AG09319 (cell line): ENCODE measurements around the gene RBM38.

ENCODE experiments used
- DNase-seq: peaks from one replicate; pipeline ENCODE4 v3.0.0-alpha.2; 2010; ENCODE audit warnings: low read depth; ENCODE audit errors: extremely low read depth
- CTCF ChIP-seq: IDR thresholded peaks from 2 replicates; pipeline ENCODE4 v1.5.1; 2011; ENCODE audit warnings: low read depth, mild to moderate bottlenecking, inconsistent platforms, low read length, moderate library complexity

RBM38 gene

DNA sequence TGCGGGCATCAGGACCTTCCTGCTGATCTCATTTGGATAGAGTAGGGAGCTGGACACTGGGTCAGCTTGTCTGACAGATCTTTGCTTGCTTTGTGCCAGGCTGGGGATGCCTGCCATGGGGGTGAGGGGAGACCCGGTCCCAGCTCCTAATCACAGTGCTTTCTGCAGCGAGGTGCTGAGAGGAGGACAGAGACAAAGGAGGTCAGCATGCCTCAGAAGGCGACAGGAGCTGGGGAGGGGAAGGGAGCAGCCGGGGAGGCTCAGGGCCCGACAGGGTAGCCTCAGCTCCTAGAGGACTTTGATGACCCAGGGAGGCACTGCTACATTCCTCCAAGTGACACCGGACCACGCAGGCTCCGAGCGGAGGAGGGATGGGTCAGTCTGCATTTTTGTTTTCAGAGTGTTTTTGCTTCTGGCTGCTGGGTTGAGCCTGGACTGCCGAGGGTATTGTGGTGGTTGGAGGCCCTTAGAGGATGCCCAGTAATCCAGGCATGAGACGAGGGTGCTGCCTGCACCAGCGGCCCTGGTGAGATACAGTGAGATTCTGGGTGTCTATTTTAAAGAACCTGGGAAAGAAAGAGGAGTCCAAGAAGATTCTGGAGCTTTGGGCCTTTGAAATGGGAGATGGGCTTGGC is 7.8 kb downstream of the RBM38 start:
- TF ChIP-seq CTCF = no peak
- DNase-seq = no peak

DNA sequence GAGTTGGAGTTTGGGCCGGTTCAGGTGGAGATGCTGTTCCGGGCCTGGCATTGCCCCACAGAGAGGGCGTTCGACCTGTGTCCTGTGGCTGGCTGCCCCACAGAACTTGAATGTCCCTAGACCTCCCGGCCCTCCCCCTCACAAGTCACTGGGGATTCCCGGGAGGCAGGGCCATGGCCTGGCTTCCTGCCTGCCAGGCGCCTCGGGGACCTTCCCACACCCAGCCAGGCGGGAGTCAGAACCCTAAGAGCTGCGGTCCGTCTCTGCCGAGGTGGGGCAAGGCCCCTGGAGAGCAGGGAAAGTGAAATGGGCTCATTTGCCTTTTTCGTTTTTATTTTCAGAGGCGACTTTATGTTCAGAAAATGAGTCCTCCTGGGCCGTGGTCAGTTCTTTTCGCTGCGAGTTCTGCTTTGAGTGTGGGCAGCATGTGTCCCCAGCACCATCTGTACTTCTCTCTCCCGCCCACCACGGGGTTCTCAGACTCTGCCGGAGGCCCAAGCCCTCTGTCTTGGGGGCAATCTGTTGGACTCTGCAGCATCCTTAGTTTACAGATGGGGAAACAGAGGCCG is 8.5 kb downstream of the RBM38 start:
- TF ChIP-seq CTCF = no peak
- no peak for DNase-seq

- DNase-seq = no peak
- TF ChIP-seq CTCF = no peak
These were observed 9.1 kb downstream of the RBM38 start for GRCh38 chr20:57400231-57400701.

GRCh38 chr20:57400821-57401564 is 9.8 kb downstream of the RBM38 start:
- DNase-seq = no peak
- TF ChIP-seq CTCF = no peak

GRCh38 chr20:57401565-57401918 is 10.3 kb downstream of the RBM38 start:
- no peak for DNase-seq
- TF ChIP-seq CTCF = no peak

GRCh38 chr20:57402206-57403125 is 11.3 kb downstream of the RBM38 start:
- DNase-seq = no peak
- TF ChIP-seq CTCF = no peak
